GM12878 (cell line): ENCODE results near the gene SHROOM4. TPM values are rescaled to one million over a fixed set of nuclear protein-coding genes. Genes with fewer than 3 reads are reported as not detected.

Experiments used
- ATAC-seq: fragments of 200-7000 bp; cut with Tn5 transposase; 3 replicates; pipeline ENCODE4 v1.9.1; 2020; ENCODE audit warnings: mild to moderate bottlenecking, moderate library complexity
- BruUV-seq: library from RNA; stranded (reverse); fragments of 400-500 nt; replicated peaks from 2 replicates; lab custom pipeline; 2021; lab: Mats Ljungman, UMichigan
- CTCF ChIA-PET: fragments of 300-600 bp; sonication (Branson Sonifier 250); formaldehyde crosslinking; extraction: SDS; loops from one replicate; lab custom pipeline; 2021; ENCODE audit warnings: inconsistent platforms; lab: Yijun Ruan, JAX
- POLR2A ChIA-PET: fragments of 350-600 bp; formaldehyde crosslinking; extraction: SDS; loops from one replicate; lab custom pipeline; 2021; ENCODE audit warnings: inconsistent platforms; lab: Charles Lee
- RAD21 ChIA-PET: fragments of 300-600 bp; sonication (Branson Sonifier 250); formaldehyde crosslinking; loops from one replicate; lab custom pipeline; 2023; ENCODE audit warnings: antibody characterized with exemption; ENCODE audit not compliant: unreplicated experiment; lab: Charles Lee
- SMC1A ChIA-PET: fragments of 300-600 bp; sonication (Branson Sonifier 250); formaldehyde crosslinking; loops from one replicate; lab custom pipeline; 2023; ENCODE audit not compliant: unreplicated experiment, uncharacterized antibody; lab: Charles Lee
- DNase-seq: peaks from one replicate; pipeline ENCODE4 v3.0.0-alpha.2; 2011; ENCODE audit warnings: low read depth, low spot score
- FAIRE-seq: peaks from 3 replicates; lab custom pipeline; 2011; peaks lifted over from hg19 to GRCh38; lab: Jason Lieb, UNC
- H2AFZ ChIP-seq: 2 replicates; pipeline ENCODE4 v1.6.0; 2011; ENCODE audit warnings: low read depth, low read length, control low read depth; ENCODE audit not compliant: control insufficient read depth
- H3K27ac ChIP-seq: 2 replicates; pipeline ENCODE4 v1.5.1; 2011; ENCODE audit warnings: control low read depth; ENCODE audit not compliant: control insufficient read depth, insufficient read depth
- H3K27me3 ChIP-seq, 2 experiments: replicated peaks in 1 of 2; 2 replicates each; pipeline versions ENCODE4 v1.6.0 to v1.6.1; 2011; ENCODE audit warnings: low read length in 1 of 2; ENCODE audit not compliant: control insufficient read depth in 2 of 2, insufficient read depth in 2 of 2
- H3K36me3 ChIP-seq, 2 experiments: 2 replicates each; pipeline ENCODE4 v1.5.1; 2011; ENCODE audit warnings: low read length in 1 of 2; ENCODE audit not compliant: control insufficient read depth in 2 of 2, insufficient read depth in 2 of 2
- H3K4me1 ChIP-seq: 2 replicates; pipeline ENCODE4 v1.6.1; 2011; ENCODE audit warnings: mild to moderate bottlenecking, low read length, moderate library complexity, mixed read lengths; ENCODE audit not compliant: control insufficient read depth, insufficient read depth
- H3K4me2 ChIP-seq: 2 replicates; pipeline ENCODE4 v1.6.0; 2011; ENCODE audit warnings: control low read depth; ENCODE audit not compliant: control insufficient read depth, insufficient read depth
- H3K4me3 ChIP-seq: fragments of 200-600 bp; sonication (generic); 2 replicates; pipeline ENCODE4 v1.5.1; 2016
- H3K79me2 ChIP-seq: 2 replicates; pipeline ENCODE4 v1.6.0; 2011; ENCODE audit warnings: low read length; ENCODE audit not compliant: control insufficient read depth, insufficient read depth
- H3K9ac ChIP-seq: 2 replicates; pipeline ENCODE4 v1.8.0; 2011; ENCODE audit warnings: low read length, control low read depth, mixed read lengths; ENCODE audit not compliant: control insufficient read depth, insufficient read depth
- H3K9me3 ChIP-seq: replicated peaks from 3 replicates; pipeline ENCODE4 v1.5.1; 2011; ENCODE audit warnings: mild to moderate bottlenecking, low read length; ENCODE audit not compliant: control insufficient read depth, insufficient read depth
- H4K20me1 ChIP-seq: 2 replicates; pipeline ENCODE4 v1.6.0; 2011; ENCODE audit not compliant: control insufficient read depth, insufficient read depth
- ASH2L ChIP-seq: fragments of 300-600, 200-600 bp; sonication (generic); IDR thresholded peaks from 2 replicates; pipeline ENCODE4 v1.6.1; 2017; ENCODE audit warnings: low read depth, mild to moderate bottlenecking, borderline replicate concordance
- CHD4 ChIP-seq: fragments of 200-600 bp; sonication (generic); IDR thresholded peaks from 2 replicates; pipeline ENCODE4 v1.6.1; 2016; ENCODE audit warnings: mild to moderate bottlenecking
- EGR1 ChIP-seq, 2 experiments: IDR thresholded peaks; 1 replicate in 1 of 2; 2 replicates in 1 of 2; pipeline ENCODE4 v1.6.1; 2011 to 2012; ENCODE audit warnings: low read depth in 2 of 2, low read length in 2 of 2, borderline replicate concordance in 1 of 2, mild to moderate bottlenecking in 1 of 2, moderate library complexity in 1 of 2
- IKZF2 ChIP-seq, 2 experiments: fragments of 450-650 bp; IDR thresholded peaks; 2 replicates each; pipeline ENCODE4 v1.6.1; 2017; ENCODE audit warnings: mild to moderate bottlenecking in 2 of 2, moderate library complexity in 2 of 2
- KDM1A ChIP-seq: fragments of 200-600 bp; sonication (generic); IDR thresholded peaks from 2 replicates; pipeline ENCODE4 v1.6.1; 2016; ENCODE audit warnings: borderline replicate concordance
- NFYA ChIP-seq: IDR thresholded peaks from 2 replicates; pipeline ENCODE4 v1.6.1; 2011; ENCODE audit warnings: low read depth, mild to moderate bottlenecking, low read length, improper control_type of control experiment, borderline replicate concordance
- NFYB ChIP-seq: IDR thresholded peaks from 2 replicates; pipeline ENCODE4 v1.6.1; 2011; ENCODE audit warnings: low read depth, mild to moderate bottlenecking, low read length, improper control_type of control experiment, moderate library complexity; ENCODE audit not compliant: insufficient read depth
- SMC3 ChIP-seq: IDR thresholded peaks from 2 replicates; pipeline ENCODE4 v1.6.1; 2011; ENCODE audit warnings: low read length, improper control_type of control experiment, borderline replicate concordance
- SUZ12 ChIP-seq: fragments of 200-600 bp; sonication (generic); IDR thresholded peaks from one replicate; pipeline ENCODE4 v1.6.1; 2018; ENCODE audit warnings: antibody characterized with exemption, mild to moderate bottlenecking; ENCODE audit not compliant: unreplicated experiment
- ZNF217 ChIP-seq: fragments of 450-650 bp; IDR thresholded peaks from 2 replicates; pipeline ENCODE4 v1.6.1; 2017; ENCODE audit warnings: antibody characterized with exemption, mild to moderate bottlenecking
- ZSCAN29 ChIP-seq: fragments of 450-650 bp; IDR thresholded peaks from 2 replicates; pipeline ENCODE4 v1.6.1; 2017; ENCODE audit warnings: mild to moderate bottlenecking, moderate library complexity
- WGBS: methylation state at CpG from one replicate; pipeline ENCODE4 v1.1.6; 2016; ENCODE audit warnings: low lambda C conversion rate; ENCODE audit not compliant: insufficient replicate concordance, insufficient coverage; ENCODE audit errors: missing lambda C conversion rate; 5-methylcytosine and 5-hydroxymethylcytosine counted together
- in situ Hi-C: fragments of 300-500 bp; cut with MboI; formaldehyde crosslinking; loops from 9 replicates; pipeline ENCODE4 v1.14.3; 2018; ENCODE audit warnings: mixed read lengths
- intact Hi-C: fragments of 100-400 bp; cut with micrococcal nuclease; formaldehyde crosslinking; loops from one replicate; pipeline ENCODE4 v1.14.2; 2022; ENCODE audit not compliant: unreplicated experiment
- polyA plus RNA-seq, 11 experiments: library from polyadenylated mRNA; depleted of rRNA in 4 of 11; unstranded in 6 of 11; stranded (reverse) in 5 of 11; fragments of >200 nt; fragmentation: Nextera tagmentation in 4 of 11; fragmentation: Illumina TruSeq in 1 of 11; extraction: Ambion mirVana in 4 of 11; extraction: Trizol in 1 of 11; gene quantifications; 1 replicate in 1 of 11; 2 replicates in 10 of 11; pipeline versions ENCODE4 v1.2.1 to v1.2.3, GENCODE V29; 2011 to 2016; ENCODE audit warnings: inconsistent platforms in 2 of 11, missing spikeins in 2 of 11, low read depth in 1 of 11
- total RNA-seq, 4 experiments: library from RNA; depleted of rRNA in 3 of 4; stranded (reverse); fragments of >200 nt in 3 of 4; fragmentation: Illumina TruSeq in 1 of 4; extraction: Trizol in 1 of 4; gene quantifications; 2 replicates each; pipeline versions ENCODE4 v1.2.1 to v1.2.3, GENCODE V29; 2013 to 2021
- TF ChIP-seq, protein P1 (sequence below): fragments of 450-650 bp; conservative IDR thresholded peaks from 2 replicates; pipeline ENCODE4 v1.6.1; 2017; ENCODE audit warnings: mild to moderate bottlenecking, moderate library complexity
- TF ChIP-seq, protein P2 (sequence below): IDR thresholded peaks from 2 replicates; pipeline ENCODE4 v1.6.1; 2011; ENCODE audit warnings: mild to moderate bottlenecking, low read depth, low read length, moderate library complexity; ENCODE audit not compliant: insufficient replicate concordance

Gene SHROOM4
- total and polyA plus RNA-seq, 10 of the 15 experiments (the other 5 are each of a cell fraction or from before 2014, with no cell fraction given): 0.01 to 0.03 TPM; not detected in 8

- no peak overlapping the region for H3K4me2 ChIP-seq
- ChIA-PET POLR2A (no interaction called here), RAD21 (no interaction called here), SMC1A (no interaction called here), CTCF (no interaction called here)
- BruUV-seq: no TSS peak
- intact Hi-C loops (no loop called here), in situ Hi-C loops (no loop called here)
- no peak overlapping the region for H3K4me3 ChIP-seq
- no peak overlapping the region for H3K9ac ChIP-seq
- DNase-seq (no peak), FAIRE-seq (no peak), ATAC-seq (no peak; the same call in 2 of the 3 replicates)
- H3K4me1 ChIP-seq: no peaks in the 10 kb centered on the region
- H3K36me3 ChIP-seq: no peaks in the 10 kb centered on the region
- no peaks in the 10 kb centered on the region for H3K9me3 ChIP-seq
- H3K27me3 ChIP-seq: no peaks in the 10 kb centered on the region
- WGBS: 39% methylated on average over 12 of the region's 12 CpGs
- H4K20me1 ChIP-seq: no peaks in the 10 kb centered on the region
- H3K79me2 ChIP-seq: no peaks in the 10 kb centered on the region
- TF ChIP-seq SMC3: no peak
- no peak for TF ChIP-seq NFYA
- no peak for TF ChIP-seq ZSCAN29
- TF ChIP-seq SUZ12: no peak
- TF ChIP-seq KDM1A: no peak
- no peak for TF ChIP-seq NFYB
- TF ChIP-seq IKZF2 (IDR thresholded peaks at IDR 0.05): no peak
- no peak for TF ChIP-seq CHD4
- H3K27ac ChIP-seq: no peak overlapping the region
- no peak overlapping the region for H2AFZ ChIP-seq
Measured at GRCh38 chrX:50618788-50619558, 195.0 kb downstream of the SHROOM4 start.

DNA sequence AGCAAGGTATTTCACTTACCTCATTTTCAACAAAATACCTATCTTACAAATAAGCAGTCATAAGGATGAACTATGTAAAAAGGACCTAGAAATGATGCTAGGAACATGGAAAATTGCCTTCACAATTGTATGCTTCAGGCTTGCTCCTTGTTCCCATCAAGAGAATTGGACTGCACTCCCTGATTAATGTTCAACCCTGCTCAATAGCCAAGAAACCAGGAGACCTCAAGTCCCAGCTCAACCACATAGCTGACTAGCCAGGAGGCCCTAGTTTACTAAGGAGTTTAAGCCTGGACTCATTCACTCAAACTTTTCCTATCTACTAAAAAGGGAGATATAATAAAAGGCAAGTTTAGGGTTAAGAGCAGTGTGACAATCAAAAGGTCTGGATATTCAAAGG is 196.8 kb downstream of the SHROOM4 start:
- Histone ChIP-seq H3K27me3 (no peaks in the 10 kb centered on the region), H3K4me2 (no peak overlapping the region)
- SMC1A ChIA-PET: no interaction called here
- TF ChIP-seq ASH2L (no peak), ZNF217 (no peak), EGR1 (IDR thresholded peaks at IDR 0.05; ENCODE audit: borderline replicate concordance in 1 of 2, low read depth in 2 of 2, low read length in 2 of 2) (no peak)
- TF ChIP-seq, protein P1, sequence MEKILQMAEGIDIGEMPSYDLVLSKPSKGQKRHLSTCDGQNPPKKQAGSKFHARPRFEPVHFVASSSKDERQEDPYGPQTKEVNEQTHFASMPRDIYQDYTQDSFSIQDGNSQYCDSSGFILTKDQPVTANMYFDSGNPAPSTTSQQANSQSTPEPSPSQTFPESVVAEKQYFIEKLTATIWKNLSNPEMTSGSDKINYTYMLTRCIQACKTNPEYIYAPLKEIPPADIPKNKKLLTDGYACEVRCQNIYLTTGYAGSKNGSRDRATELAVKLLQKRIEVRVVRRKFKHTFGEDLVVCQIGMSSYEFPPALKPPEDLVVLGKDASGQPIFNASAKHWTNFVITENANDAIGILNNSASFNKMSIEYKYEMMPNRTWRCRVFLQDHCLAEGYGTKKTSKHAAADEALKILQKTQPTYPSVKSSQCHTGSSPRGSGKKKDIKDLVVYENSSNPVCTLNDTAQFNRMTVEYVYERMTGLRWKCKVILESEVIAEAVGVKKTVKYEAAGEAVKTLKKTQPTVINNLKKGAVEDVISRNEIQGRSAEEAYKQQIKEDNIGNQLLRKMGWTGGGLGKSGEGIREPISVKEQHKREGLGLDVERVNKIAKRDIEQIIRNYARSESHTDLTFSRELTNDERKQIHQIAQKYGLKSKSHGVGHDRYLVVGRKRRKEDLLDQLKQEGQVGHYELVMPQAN: no peak
- TF ChIP-seq, protein P2, sequence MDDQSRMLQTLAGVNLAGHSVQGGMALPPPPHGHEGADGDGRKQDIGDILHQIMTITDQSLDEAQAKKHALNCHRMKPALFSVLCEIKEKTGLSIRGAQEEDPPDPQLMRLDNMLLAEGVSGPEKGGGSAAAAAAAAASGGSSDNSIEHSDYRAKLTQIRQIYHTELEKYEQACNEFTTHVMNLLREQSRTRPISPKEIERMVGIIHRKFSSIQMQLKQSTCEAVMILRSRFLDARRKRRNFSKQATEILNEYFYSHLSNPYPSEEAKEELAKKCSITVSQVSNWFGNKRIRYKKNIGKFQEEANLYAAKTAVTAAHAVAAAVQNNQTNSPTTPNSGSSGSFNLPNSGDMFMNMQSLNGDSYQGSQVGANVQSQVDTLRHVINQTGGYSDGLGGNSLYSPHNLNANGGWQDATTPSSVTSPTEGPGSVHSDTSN: no peak
- TF ChIP-seq, all 136 proteins: peak for 0
- Histone ChIP-seq H3K4me1 (no peaks in the 10 kb centered on the region), H4K20me1 (no peaks in the 10 kb centered on the region), H3K36me3 (no peaks in the 10 kb centered on the region), H3K27ac (no peak overlapping the region), H3K9ac (no peak overlapping the region), H3K79me2 (no peaks in the 10 kb centered on the region), H3K4me3 (no peak overlapping the region), H2AFZ (no peak overlapping the region), H3K9me3 (no peaks in the 10 kb centered on the region)
- intact Hi-C loops: no loop called here
- ChIA-PET CTCF (no interaction called here), RAD21 (no interaction called here), POLR2A (no interaction called here)
- DNase-seq (no peak), FAIRE-seq (no peak), ATAC-seq (no peak)
- in situ Hi-C loops: no loop called here
- no TSS peak for BruUV-seq
